PC-3 (cell line): ENCODE results near the gene MIPEP. TPM values are rescaled to one million over a fixed set of nuclear protein-coding genes. Genes with fewer than 3 reads are reported as not detected.

Experiments
- ATAC-seq: fragments of 200-7000 bp; cut with Tn5 transposase; 2 replicates; pipeline ENCODE4 v1.9.1; 2020; ENCODE audit warnings: mild to moderate bottlenecking, moderate library complexity
- BruUV-seq: library from RNA; stranded (reverse); fragments of 400-500 nt; replicated peaks from 2 replicates; lab custom pipeline; 2021; lab: Mats Ljungman, UMichigan
- CTCF ChIA-PET: fragments of 300-600 bp; sonication (Branson Sonifier 250); formaldehyde crosslinking; loops from one replicate; lab custom pipeline; 2022; ENCODE audit warnings: antibody characterized with exemption; lab: Charles Lee
- POLR2A ChIA-PET: fragments of 300-600 bp; sonication (Branson Sonifier 250); formaldehyde crosslinking; loops from one replicate; lab custom pipeline; 2022; ENCODE audit warnings: antibody characterized with exemption; ENCODE audit not compliant: unreplicated experiment; lab: Charles Lee
- DNase-seq: peaks from one replicate; pipeline ENCODE4 v3.0.0-alpha.2; 2015
- H2AFZ ChIP-seq: fragments of 300-600 bp; sonication (generic); 2 replicates; pipeline ENCODE4 v1.6.0; 2016; ENCODE audit warnings: antibody characterized with exemption, low read length
- H3F3A ChIP-seq: fragments of 300-600 bp; sonication (generic); one replicate; pipeline ENCODE4 v1.6.0; 2017; ENCODE audit warnings: antibody characterized with exemption, low read length, control low read depth, mild to moderate bottlenecking; ENCODE audit not compliant: unreplicated experiment
- H3K27ac ChIP-seq: fragments of 300-600 bp; sonication (generic); 2 replicates; pipeline ENCODE4 v1.5.1; 2016; ENCODE audit warnings: mild to moderate bottlenecking, low read length
- H3K27me3 ChIP-seq: fragments of 300-600 bp; sonication (generic); 2 replicates; pipeline ENCODE4 v1.6.1; 2016; ENCODE audit warnings: low read length, mixed read lengths
- H3K36me3 ChIP-seq: fragments of 300-600 bp; sonication (generic); 2 replicates; pipeline ENCODE4 v1.6.1; 2016; ENCODE audit warnings: low read depth, mixed run types, low read length, mixed read lengths
- H3K4me1 ChIP-seq: fragments of 300-600 bp; sonication (generic); 2 replicates; pipeline ENCODE4 v1.5.1; 2016; ENCODE audit warnings: low read length; ENCODE audit not compliant: insufficient read depth
- H3K4me2 ChIP-seq: fragments of 300-600 bp; sonication (generic); 2 replicates; pipeline ENCODE4 v1.6.0; 2016; ENCODE audit warnings: low read length
- H3K4me3 ChIP-seq: fragments of 300-600 bp; sonication (generic); 2 replicates; pipeline ENCODE4 v1.5.1; 2016; ENCODE audit warnings: mild to moderate bottlenecking, low read length, mixed read lengths
- H3K79me2 ChIP-seq: fragments of 300-600 bp; sonication (generic); 2 replicates; pipeline ENCODE4 v1.6.1; 2017; ENCODE audit warnings: low read length, mixed read lengths
- H3K9ac ChIP-seq: fragments of 300-600 bp; sonication (generic); 2 replicates; pipeline ENCODE4 v1.6.0; 2016; ENCODE audit warnings: mild to moderate bottlenecking, low read length
- H3K9me2 ChIP-seq: fragments of 300-600 bp; sonication (generic); replicated peaks from 2 replicates; pipeline ENCODE4 v1.6.1; 2016; ENCODE audit warnings: mixed run types, low read length, mixed read lengths
- H3K9me3 ChIP-seq: fragments of 300-600 bp; sonication (generic); 2 replicates; pipeline ENCODE4 v1.6.1; 2016; ENCODE audit warnings: low read length, mixed read lengths
- H4K20me1 ChIP-seq: fragments of 300-600 bp; sonication (generic); 2 replicates; pipeline ENCODE4 v1.6.1; 2016; ENCODE audit warnings: low read length, mixed read lengths
- CTCF ChIP-seq: fragments of 300-600 bp; sonication (generic); conservative IDR thresholded peaks from 2 replicates; pipeline ENCODE4 v1.5.1; 2017; ENCODE audit warnings: antibody characterized with exemption, low read depth, mild to moderate bottlenecking, low read length
- EZH2 ChIP-seq: fragments of 300-600 bp; sonication (generic); IDR thresholded peaks from one replicate; pipeline ENCODE4 v1.6.1; 2017; ENCODE audit warnings: antibody characterized with exemption, mild to moderate bottlenecking, low read length; ENCODE audit not compliant: unreplicated experiment
- EZH2phosphoT487 ChIP-seq: fragments of 300-600 bp; sonication (generic); IDR thresholded peaks from 2 replicates; pipeline ENCODE4 v1.6.1; 2018; ENCODE audit warnings: mild to moderate bottlenecking, antibody characterized with exemption, low read length, borderline replicate concordance
- intact Hi-C: fragments of 100-400 bp; cut with micrococcal nuclease; formaldehyde crosslinking; loops from 2 replicates; pipeline ENCODE4 v1.9.0; 2023
- total RNA-seq: library from RNA; depleted of rRNA; stranded (reverse); fragments of >200 nt; gene quantifications from 2 replicates; pipeline ENCODE4 v1.2.3, GENCODE V29; 2014

Gene MIPEP
- total RNA-seq, 1 experiment from 2014 or later = 30.5 TPM

GRCh38 chr13:23766939-23767338 lies 122.3 kb downstream of the MIPEP start:
- no peaks in the 10 kb centered on the region for H3K27me3 ChIP-seq
- intact Hi-C loops = no loop called here
- no peak overlapping the region for H3K4me2 ChIP-seq
- no peak overlapping the region for H3K9ac ChIP-seq
- H2AFZ ChIP-seq = no peak overlapping the region
- H3K79me2 ChIP-seq = no peaks in the 10 kb centered on the region
- POLR2A ChIA-PET = interaction anchor here (0.7 kb wide), 1 partner anchor 31 kb away, joined by 8 read pairs; no protein-coding TSS in a partner anchor
- DNase-seq (no peak), ATAC-seq (no peak)
- no peaks in the 10 kb centered on the region for H3K36me3 ChIP-seq
- H3K9me2 ChIP-seq = no peaks in the 10 kb centered on the region
- no TSS peak for BruUV-seq
- H3K9me3 ChIP-seq = no peaks in the 10 kb centered on the region
- CTCF ChIA-PET = no interaction called here
- no peaks in the 10 kb centered on the region for H3F3A ChIP-seq
- no peak overlapping the region for H3K4me3 ChIP-seq
- H3K4me1 ChIP-seq = peaks cover 14% of the 10 kb centered on the region
- TF ChIP-seq EZH2 (no peak), CTCF (no peak), EZH2phosphoT487 (no peak)
- H3K27ac ChIP-seq = no peak overlapping the region
- no peaks in the 10 kb centered on the region for H4K20me1 ChIP-seq

DNA sequence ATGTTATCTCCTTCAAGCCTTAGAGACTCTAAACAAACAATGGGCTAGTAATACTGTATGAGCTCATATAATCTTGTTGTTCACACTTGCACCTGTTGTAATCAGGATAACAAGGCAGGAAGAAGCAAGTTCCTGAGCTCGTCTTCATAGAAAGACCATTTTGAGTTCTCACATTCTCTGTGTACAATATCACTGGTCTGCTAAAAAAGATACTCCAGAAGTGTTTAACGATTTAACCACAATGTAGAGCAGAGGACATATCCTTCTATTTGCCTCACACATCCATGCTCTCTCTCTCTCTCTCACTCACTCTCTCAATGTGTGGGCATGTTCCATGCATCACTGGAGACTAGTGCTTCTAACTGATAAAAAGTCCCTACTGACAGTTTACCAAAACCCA lies 122.9 kb downstream of the MIPEP start:
- ChIA-PET CTCF (no interaction called here), POLR2A (no interaction called here)
- Histone ChIP-seq H3K4me1 (peaks cover 8% of the 10 kb centered on the region), H3K9me2 (no peaks in the 10 kb centered on the region), H3K9me3 (no peaks in the 10 kb centered on the region), H3K4me3 (no peak overlapping the region), H3K27ac (no peak overlapping the region), H2AFZ (no peak overlapping the region), H4K20me1 (no peaks in the 10 kb centered on the region), H3K79me2 (no peaks in the 10 kb centered on the region), H3K9ac (no peak overlapping the region), H3K4me2 (no peak overlapping the region), H3K27me3 (no peaks in the 10 kb centered on the region), H3F3A (no peaks in the 10 kb centered on the region), H3K36me3 (no peaks in the 10 kb centered on the region)
- no peak for TF ChIP-seq EZH2phosphoT487
- no peak for TF ChIP-seq EZH2
- TF ChIP-seq CTCF = no peak
- ATAC-seq = no peak
- intact Hi-C loops = no loop called here
- BruUV-seq = no TSS peak
- DNase-seq = no peak

DNA sequence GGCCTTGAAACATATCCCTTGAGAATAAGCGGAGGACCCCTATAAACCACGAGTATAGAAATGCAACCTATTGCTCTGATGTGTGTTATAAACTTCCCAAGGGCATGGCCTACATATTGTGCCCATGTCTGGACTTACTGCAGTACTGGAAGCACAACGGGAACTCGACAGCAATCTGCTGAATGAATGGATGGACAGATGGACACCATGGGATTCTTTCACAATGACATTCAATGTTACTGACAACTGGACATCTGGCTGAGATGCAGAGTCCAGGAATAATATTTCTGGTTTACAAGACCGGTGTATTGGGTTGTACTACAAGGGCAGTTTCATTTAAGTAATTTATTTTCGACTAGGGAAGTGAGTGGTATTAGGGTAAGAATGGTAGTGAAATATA lies 123.7 kb downstream of the MIPEP start:
- H3K4me2 ChIP-seq = no peak overlapping the region
- H3K27ac ChIP-seq = no peak overlapping the region
- ChIA-PET POLR2A (no interaction called here), CTCF (no interaction called here)
- TF ChIP-seq CTCF = no peak
- H3K79me2 ChIP-seq = no peaks in the 10 kb centered on the region
- H4K20me1 ChIP-seq = no peaks in the 10 kb centered on the region
- H3K27me3 ChIP-seq = no peaks in the 10 kb centered on the region
- H3K4me3 ChIP-seq = no peak overlapping the region
- H3F3A ChIP-seq = no peaks in the 10 kb centered on the region
- H3K9me2 ChIP-seq = no peaks in the 10 kb centered on the region
- H3K4me1 ChIP-seq = 0 out of 2 replicates have a peak, but pooled peaks cover under 1% of the 10 kb centered on the region
- ATAC-seq (no peak), DNase-seq (no peak)
- H3K36me3 ChIP-seq = no peaks in the 10 kb centered on the region
- BruUV-seq = no TSS peak
- no peaks in the 10 kb centered on the region for H3K9me3 ChIP-seq
- H3K9ac ChIP-seq = no peak overlapping the region
- no peak overlapping the region for H2AFZ ChIP-seq
- intact Hi-C loops = no loop called here
